DMS 273 treated with DMSO at 0.1 percent for 48 hours (cell line): ENCODE results near the gene GALM.
"Not testable (repeated sequence)": the region's sequence is repeated elsewhere in the genome, so short reads cannot be mapped to it uniquely, and the experiment has no call there.

Experiments used
- DNase-seq: peaks from one replicate; lab custom pipeline; 2025; lab: John Stamatoyannopoulos, UW

GALM gene

GRCh38 chr2:38650012-38650411 is 15.9 kb upstream of the GALM start:
- no peak for DNase-seq

DNA sequence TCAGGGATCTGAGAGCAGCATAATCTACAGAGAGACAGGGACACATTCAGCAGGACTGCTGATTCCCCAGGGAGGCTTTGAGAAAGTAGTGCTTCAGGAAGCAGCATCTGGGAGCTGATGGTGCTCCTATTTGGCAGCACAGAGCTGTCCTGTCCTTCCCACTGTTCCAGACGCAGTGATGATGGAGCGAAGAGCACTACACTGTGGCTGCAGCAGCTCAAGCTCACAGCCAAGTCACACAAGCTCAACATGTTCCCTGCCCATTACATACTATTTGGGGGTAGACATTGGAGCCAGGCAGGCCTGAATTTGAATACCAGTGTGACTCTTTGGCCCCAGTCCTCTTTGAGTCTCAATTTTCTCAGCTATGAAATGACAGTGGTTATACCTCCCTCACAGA is 15.2 kb upstream of the GALM start:
- no peak for DNase-seq

GRCh38 chr2:38652431-38653273 is 13.3 kb upstream of the GALM start:
- no peak for DNase-seq

- DNase-seq = no peak
Measured at GRCh38 chr2:38653380-38653714, 12.6 kb upstream of the GALM start.

DNA sequence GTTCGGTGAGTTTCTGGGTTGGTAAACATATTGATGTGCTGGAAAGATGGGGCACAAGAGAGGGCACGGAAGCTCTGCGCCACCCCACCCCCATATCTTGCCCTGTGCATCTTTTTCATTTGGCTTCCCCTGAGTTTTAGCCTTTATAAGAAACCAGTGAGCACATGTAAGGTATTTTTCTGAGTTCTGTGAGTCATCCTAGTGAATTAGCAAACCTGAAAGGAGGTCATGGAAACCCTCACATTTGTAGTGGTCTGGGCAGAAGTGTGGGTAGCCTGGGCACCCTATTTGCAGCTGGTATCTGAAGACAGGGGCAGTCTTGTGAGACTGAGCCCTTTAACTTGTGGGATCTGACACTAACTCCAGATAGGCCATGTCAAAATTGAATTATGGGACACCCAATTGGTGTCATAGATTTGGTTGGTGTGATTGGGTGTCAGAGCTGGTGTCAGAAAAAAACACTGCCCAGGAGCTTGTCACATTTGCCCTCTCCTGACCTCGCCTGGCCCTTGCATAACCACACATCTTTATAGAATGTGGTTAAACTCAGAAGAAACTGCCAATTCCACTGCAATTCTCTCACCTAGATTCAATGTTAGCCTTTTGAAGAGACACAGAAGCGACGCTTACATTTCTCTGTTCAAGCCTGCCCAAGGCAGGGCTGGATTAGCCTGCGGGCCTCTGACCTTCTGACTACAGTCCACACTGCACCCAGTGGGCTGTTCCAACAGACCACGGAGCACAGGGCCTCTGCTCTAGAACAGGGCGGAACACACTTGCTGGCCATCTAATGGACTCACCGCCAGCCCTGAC is 12.0 kb upstream of the GALM start:
- no peak for DNase-seq

DNA sequence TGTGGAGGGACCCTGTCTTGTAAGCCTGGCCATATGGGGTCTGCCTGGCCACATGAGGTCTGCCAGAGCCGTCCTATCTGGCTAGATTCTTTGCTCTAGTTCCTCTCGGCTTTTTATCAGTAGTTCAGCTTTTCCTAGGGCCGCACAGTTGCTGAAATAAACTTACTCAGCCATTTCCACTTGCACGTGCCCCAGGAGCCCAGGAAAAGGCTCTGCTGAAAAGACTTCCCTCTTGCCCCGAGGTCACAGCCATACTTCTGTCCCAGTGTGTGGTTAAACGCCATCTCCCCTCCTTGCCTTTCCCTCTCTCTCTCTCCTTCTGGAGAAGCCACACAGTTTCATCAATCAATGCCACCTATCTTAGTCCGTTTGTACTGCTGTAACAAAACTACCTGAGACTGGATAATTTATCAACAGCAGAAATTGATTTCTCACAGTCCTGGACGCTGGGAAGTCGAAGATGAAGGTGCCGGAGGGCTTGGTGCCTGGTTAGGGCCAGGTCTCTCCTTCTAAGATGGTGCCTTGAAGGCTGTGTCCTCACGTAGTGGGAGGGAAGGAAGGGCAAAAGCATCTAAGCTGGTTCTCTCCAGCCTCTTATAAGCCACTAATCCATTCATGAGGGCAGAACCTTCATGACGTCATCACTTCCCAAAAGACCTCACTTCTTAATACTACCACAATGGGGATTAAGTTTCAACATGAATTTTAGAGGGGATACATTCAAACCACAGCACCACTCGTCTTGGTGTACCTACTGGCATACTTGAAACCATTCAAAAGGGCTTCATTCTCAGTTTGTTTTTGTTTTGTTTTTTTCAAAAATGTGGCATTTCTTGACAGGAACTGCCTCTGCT is 11.2 kb upstream of the GALM start:
- DNase-seq = no peak

GRCh38 chr2:38655441-38655840 is 10.5 kb upstream of the GALM start:
- DNase-seq = no peak

GRCh38 chr2:38656866-38657480 is 8.9 kb upstream of the GALM start:
- DNase-seq = no peak

DNA sequence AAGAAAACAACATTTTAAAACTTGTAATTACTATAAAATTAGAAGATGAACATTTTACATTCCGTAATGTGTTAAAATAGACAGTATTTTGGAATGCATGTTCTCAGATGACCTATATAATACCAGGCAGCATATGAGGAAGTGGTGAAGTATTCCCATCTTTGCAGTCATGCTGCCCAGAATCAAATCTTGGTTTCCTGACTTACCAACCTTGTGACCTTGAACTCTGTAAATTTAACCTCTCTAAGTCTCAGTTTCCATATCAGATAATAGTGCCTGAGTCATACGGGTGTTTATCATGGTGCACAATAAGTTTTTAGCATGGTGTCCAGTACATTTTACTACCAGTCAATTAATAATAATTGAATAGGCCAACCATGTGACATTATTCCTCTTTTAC is 7.3 kb upstream of the GALM start:
- no peak for DNase-seq

DNA sequence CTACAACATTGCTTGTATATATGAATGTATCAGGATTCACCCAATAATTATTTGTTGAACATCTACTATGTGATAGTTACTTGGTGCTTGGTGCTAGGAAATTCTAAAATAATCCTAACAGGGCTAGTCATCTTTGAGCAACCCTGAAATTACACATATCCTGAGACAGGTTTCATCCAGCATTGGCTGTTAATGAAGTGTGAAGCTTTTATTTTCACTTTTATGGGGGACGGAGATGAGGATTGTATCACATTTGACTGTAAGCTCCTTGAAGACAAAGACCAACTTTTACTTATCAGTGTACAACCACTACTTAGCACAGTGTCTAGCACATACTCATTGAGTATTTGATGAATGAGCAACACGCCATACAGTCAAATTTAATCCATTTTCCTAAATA is 6.8 kb upstream of the GALM start:
- no peak for DNase-seq

DNA sequence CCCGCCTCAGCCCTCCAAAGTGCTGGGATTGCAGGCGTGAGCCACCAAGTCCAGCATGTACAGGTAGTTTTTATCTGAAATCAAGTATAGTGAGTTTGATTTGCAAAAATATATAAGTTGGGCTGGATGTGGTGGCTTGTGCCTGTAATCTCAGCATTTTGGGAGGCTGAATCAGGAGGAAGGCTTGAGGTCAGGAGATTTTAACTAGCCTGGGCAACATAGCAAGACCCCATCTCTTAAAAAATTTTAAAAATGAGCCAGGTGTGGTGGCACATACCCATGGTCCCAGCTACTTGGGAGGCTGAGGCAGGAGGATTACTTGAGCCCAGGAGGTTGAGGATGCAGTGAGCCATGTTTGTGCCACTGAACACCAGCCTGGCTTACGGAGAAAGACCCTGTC is 5.6 kb upstream of the GALM start:
- no peak for DNase-seq

- no peak for DNase-seq
Measured at GRCh38 chr2:38661306-38661705, 4.6 kb upstream of the GALM start.

DNA sequence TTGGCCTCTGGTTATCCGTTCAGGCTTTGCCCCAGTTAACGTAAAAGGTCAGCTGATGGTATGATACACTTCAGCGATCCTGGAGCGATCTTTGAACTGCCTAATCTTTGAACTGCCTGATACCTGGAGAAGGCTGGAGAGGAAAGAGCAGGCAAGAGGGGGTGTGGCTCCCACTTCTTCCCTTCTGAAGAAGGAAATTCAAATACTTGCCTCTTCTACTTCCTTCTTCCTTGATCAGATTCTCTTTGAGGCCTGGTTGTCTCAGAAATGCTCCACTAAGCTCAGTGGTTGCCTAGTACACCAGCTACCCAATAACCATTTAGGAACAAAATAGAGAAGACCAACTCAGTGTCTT is 619 bp downstream of the GALM start:
- DNase-seq = no peak

DNA sequence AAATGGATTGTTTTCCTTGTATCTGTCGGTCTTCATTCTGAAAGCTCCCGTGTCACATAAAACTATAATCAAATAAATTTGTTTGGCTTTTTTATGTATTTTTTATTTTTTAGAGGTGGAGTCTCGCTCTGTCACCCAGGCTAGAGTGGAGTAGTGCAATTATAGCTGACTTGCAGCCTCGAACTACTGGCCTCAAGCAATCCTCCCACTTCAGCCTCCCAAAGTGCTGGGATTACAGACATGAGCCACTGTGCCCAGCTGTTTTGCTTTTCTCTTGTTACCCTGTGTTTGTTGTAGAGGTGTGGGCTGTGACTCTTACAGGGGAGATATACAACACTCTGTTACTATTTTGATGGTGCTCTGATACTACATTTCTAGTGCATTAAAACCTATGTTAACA is 2.2 kb downstream of the GALM start:
- DNase-seq = no peak

DNA sequence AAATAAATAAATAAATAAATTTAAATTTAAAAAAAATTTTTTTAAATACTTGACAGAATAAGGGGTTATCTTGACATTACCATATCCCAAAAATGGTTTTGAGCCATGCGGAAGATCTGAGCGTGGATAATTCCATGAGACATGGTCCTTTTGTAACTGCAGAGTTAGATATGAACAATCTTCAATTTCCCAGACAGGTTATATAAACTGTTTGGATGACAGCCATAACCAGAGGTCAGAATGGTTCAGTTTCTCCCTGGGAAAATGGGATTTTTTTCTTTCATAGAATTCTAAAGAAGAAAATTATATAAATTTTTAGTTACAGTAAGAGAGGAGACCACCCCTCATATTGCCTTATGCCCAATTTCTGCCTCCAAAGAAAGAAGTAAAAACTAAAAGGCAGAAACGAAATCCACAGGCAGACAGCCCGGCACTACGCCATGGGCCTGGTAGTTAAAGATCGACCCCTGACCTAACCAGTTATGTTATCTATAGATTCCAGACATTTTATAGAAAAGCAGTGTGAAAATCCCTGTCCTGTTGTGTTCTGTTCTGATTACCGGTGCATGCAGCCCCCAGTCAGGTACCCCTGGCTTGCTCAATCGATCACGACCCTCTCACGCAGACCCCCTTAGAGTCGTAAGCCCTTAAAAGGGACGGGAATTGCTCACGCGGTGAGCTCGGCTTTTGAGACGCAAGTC is 3.0 kb downstream of the GALM start:
- no peak for DNase-seq

DNA sequence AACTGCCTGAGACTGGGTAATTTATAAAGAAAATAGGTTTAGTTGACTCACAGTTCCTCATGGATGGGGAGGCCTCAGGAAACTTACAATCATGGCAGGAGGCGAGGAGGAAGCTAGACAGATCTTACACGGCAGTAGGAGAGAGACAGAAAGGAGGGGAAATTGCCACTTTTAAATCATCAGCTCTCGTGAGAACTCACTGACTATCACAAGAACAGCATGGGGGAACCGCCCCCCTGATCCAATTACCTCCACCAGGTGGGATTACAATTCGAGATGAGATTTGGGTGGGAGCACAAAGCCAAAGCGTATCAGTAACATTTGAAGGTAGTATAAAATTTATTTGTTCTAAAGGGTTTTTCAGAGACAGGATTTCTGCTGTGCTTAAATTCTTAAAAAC is 5.4 kb downstream of the GALM start:
- no peak for DNase-seq

DNA sequence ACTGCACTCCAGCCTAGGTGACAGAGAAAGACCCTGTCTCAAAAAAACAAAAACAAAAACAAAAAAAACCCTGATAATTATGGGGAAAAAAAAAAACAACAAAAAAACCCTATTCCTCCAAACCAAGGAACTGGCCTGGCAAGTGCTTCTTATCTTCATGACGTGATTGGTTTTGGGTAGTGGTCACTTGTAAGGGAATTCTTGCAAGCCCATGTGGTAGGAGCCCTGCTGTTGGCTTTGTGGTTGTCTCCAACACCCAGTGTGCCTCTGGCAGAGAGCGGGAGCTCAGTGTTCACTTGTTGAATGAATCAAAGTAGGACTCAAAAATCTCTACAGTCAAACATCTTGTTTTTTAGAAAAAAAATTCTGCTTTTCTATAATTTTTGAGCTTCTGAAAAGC is 6.0 kb downstream of the GALM start:
- no peak for DNase-seq

GRCh38 chr2:38672445-38673391 is 6.8 kb downstream of the GALM start:
- DNase-seq = no peak

GRCh38 chr2:38676681-38677080 is 10.8 kb downstream of the GALM start:
- no peak for DNase-seq

DNA sequence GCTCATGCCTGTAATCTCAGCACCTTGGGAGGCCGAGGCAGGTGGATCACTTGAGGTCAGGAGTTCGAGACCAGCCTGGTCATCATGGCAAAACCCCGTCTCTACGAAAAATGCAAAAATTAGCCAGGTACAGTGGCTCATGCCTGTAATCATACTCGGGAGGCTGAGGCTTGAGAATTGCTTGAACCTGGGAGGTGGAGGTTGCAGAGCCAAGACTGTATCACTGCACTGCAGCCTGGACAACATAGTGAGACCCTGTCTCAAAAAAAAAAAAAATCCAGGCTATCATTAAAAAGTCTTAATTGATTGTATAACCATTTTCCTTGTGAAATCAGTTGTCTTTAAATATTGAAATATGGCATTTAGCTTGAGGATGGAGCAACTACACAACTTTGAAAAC is 15.0 kb downstream of the GALM start:
- not testable (repeated sequence) for DNase-seq
